Psoas muscle (tissue), 8 donors: Measurements from ENCODE around the gene ACTR6. TPM values are rescaled to one million over a fixed set of nuclear protein-coding genes. Genes with fewer than 3 reads are reported as not detected.
"Not testable (repeated sequence)": the region's sequence is repeated elsewhere in the genome, so short reads cannot be mapped to it uniquely, and the experiment has no call there.

ENCODE experiments used
- ATAC-seq, 4 donors: fragments of 200-7000 bp; cut with Tn5 transposase; one replicate each; pipeline ENCODE4 v1.9.1; 2020; ENCODE audit warnings: moderate library complexity in 3 of 4, mild to moderate bottlenecking in 2 of 4
- DNase-seq, 2 donors: peaks; one replicate each; pipeline ENCODE4 v3.0.0-alpha.2; 2020
- H3K27ac ChIP-seq: fragments of 200-600 bp; one replicate; pipeline ENCODE4 v1.8.0; 2022
- H3K27me3 ChIP-seq, 3 donors: fragments of 200-600 bp in 1 of 3; one replicate each; pipeline versions ENCODE4 v1.6.1 to v1.8.0; 2013 to 2022; ENCODE audit warnings: low read length in 2 of 3, mild to moderate bottlenecking in 2 of 3, moderate library complexity in 1 of 3; ENCODE audit not compliant: insufficient read depth in 3 of 3
- H3K36me3 ChIP-seq, 2 donors: fragments of 200-600 bp in 1 of 2; one replicate each; pipeline versions ENCODE4 v1.6.1 to v1.8.0; 2013 to 2022; ENCODE audit warnings: low read depth in 1 of 2, mild to moderate bottlenecking in 1 of 2, moderate library complexity in 1 of 2; ENCODE audit not compliant: insufficient read depth in 1 of 2
- H3K4me1 ChIP-seq: fragments of 200-600 bp; one replicate; pipeline ENCODE4 v1.8.0; 2022
- H3K4me3 ChIP-seq: fragments of 200-600 bp; one replicate; pipeline ENCODE4 v1.8.0; 2022; ENCODE audit warnings: mild to moderate bottlenecking
- H3K9me3 ChIP-seq: fragments of 200-600 bp; one replicate; pipeline ENCODE4 v1.8.0; 2022
- WGBS, 3 donors: extraction: QIAGEN DNeasy Blood & Tissue Kit; methylation state at CpG; one replicate each; pipeline versions ENCODE4 v1.1.6 to v1.1.7; 2013; 5-methylcytosine and 5-hydroxymethylcytosine counted together
- intact Hi-C, 2 donors: fragments of 100-400 bp; cut with DNase I; formaldehyde crosslinking; loops; one replicate each; pipeline versions ENCODE4 v1.11.0 to v1.14.2; 2022
- polyA plus RNA-seq, 3 donors: library from polyadenylated mRNA; stranded (reverse); fragments of 200-250 nt; gene quantifications; one replicate each; pipeline ENCODE4 v1.2.3, GENCODE V29; 2013
- total RNA-seq, 4 donors: library from RNA; stranded (reverse); fragmentation: NEBNext Ultra II Directional in 2 of 4; extraction: Animal tissue kit (Norgen Biotek cat#: 25700) in 2 of 4; gene quantifications; one replicate each; pipeline versions ENCODE4 v1.2.1 to v1.2.4, GENCODE V29; 2021 to 2023
- TF ChIP-seq, protein P1 (sequence below): fragments of 200-600 bp; IDR thresholded peaks from one replicate; pipeline ENCODE4 v1.8.0; 2022; ENCODE audit warnings: antibody characterized with exemption
- donor health status: healthy with polysubstance abuse.
- donor health status: DM: no; HTN: no; CAD: no; lungs with moderate emphysema.
- donor health status: Bipolar disorder and iron deficiency.
- donor health status: healthy.
- donor health status: DM: yes; HTN: yes; CAD: no.
- donor health status: DM: no; HTN: no; CAD: no.
- donor health status: DM: no; HTN: no; CAD: no.
- donor health status: DM: yes; HTN: yes; CAD: no.

Gene ACTR6
- total and polyA plus RNA-seq, 7 donors: 11.5 to 31.7 (median 17.1) TPM

- no peak for ATAC-seq
- no peak overlapping the region for H3K27ac ChIP-seq
These were observed 15.2 kb upstream of the ACTR6 start for GRCh38 chr12:100185361-100185894.

DNA sequence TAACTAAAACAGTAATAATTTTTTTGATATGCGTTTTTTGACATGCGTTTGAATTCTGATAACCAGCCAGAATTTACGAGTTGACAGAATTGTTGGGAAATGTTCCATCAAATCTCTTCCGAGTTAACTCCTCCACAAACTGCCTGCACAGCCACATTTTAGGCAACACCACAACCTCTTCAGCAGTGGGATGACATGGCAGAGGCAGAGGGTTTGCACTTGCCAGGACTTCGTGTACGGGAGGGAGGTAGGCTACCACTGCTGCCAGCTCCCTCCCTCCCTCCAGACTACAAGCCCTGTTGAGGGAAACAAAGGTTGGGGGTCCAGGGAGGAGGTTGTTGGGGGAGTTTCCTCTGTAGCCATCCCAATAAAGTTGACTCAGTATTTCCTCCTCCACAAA lies 14.5 kb upstream of the ACTR6 start:
- TF ChIP-seq, protein P1, sequence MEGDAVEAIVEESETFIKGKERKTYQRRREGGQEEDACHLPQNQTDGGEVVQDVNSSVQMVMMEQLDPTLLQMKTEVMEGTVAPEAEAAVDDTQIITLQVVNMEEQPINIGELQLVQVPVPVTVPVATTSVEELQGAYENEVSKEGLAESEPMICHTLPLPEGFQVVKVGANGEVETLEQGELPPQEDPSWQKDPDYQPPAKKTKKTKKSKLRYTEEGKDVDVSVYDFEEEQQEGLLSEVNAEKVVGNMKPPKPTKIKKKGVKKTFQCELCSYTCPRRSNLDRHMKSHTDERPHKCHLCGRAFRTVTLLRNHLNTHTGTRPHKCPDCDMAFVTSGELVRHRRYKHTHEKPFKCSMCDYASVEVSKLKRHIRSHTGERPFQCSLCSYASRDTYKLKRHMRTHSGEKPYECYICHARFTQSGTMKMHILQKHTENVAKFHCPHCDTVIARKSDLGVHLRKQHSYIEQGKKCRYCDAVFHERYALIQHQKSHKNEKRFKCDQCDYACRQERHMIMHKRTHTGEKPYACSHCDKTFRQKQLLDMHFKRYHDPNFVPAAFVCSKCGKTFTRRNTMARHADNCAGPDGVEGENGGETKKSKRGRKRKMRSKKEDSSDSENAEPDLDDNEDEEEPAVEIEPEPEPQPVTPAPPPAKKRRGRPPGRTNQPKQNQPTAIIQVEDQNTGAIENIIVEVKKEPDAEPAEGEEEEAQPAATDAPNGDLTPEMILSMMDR: no peak
- no peaks in the 10 kb centered on the region for H3K27me3 ChIP-seq
- H3K4me1 ChIP-seq: no peaks in the 10 kb centered on the region
- intact Hi-C loops: no loop called here
- no peaks in the 10 kb centered on the region for H3K36me3 ChIP-seq
- ATAC-seq (no peak), DNase-seq (no peak)
- WGBS, 3 donors: 46 to 56% (median 48%) methylated on average over 6 of the region's 6 CpGs
- H3K4me3 ChIP-seq: no peak overlapping the region
- no peak overlapping the region for H3K27ac ChIP-seq
- no peaks in the 10 kb centered on the region for H3K9me3 ChIP-seq

More at GRCh38 chr12:100185361-100185894, 15.2 kb upstream of the ACTR6 start:
- H3K9me3 ChIP-seq: no peaks in the 10 kb centered on the region
- 67 to 76% (median 73%) methylated on average over 5 of the region's 5 CpGs for WGBS, 3 donors
- no peak for DNase-seq
- intact Hi-C loops: no loop called here
- no peak overlapping the region for H3K4me3 ChIP-seq
- TF ChIP-seq, protein P1: no peak
- H3K27me3 ChIP-seq: no peaks in the 10 kb centered on the region
- no peaks in the 10 kb centered on the region for H3K36me3 ChIP-seq
- no peaks in the 10 kb centered on the region for H3K4me1 ChIP-seq

GRCh38 chr12:100187068-100187467 lies 13.5 kb upstream of the ACTR6 start:
- no peaks in the 10 kb centered on the region for H3K9me3 ChIP-seq

DNA sequence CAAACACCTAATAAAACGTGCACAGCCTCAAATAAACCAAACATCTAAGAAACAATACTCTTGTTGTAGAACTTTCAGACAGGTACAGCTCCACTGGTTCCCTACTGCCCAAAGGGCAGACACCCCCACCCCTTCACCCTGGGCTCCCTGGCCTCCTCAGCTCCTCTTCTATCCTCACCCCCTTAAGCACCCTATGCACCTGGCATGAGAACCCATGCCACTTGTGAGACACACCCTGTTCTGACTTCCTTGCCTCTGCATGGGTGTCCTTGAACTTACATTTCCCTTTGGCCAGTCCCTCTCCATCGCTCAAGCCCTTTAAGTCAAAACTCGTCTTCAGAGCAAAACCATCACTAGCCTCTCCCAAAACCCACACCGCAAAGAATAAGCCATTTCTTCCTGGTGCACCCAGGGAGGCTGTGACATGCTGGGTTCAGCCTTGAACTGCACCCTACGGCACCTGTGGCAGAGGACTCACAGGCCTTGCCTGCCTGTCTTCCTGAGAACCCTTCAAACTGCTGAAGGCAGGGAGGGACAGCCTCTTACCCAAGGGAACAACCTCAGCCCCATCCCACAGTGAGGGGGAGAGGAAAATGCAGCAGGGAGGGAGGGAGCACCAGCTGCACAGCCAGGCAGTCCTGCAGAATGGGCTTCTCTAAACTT lies 12.6 kb upstream of the ACTR6 start:
- TF ChIP-seq, protein P1: no peak
- H3K9me3 ChIP-seq: no peaks in the 10 kb centered on the region
- 91 to 96% (median 91%) methylated on average over 5 of the region's 5 CpGs for WGBS, 3 donors
- H3K4me1 ChIP-seq: no peaks in the 10 kb centered on the region
- H3K27ac ChIP-seq: no peak overlapping the region
- H3K36me3 ChIP-seq: no peaks in the 10 kb centered on the region
- H3K27me3 ChIP-seq: no peaks in the 10 kb centered on the region
- no peak for ATAC-seq
- DNase-seq: no peak
- intact Hi-C loops: no loop called here
- no peak overlapping the region for H3K4me3 ChIP-seq

More at GRCh38 chr12:100187068-100187467, 13.5 kb upstream of the ACTR6 start:
- Histone ChIP-seq H3K36me3 (no peaks in the 10 kb centered on the region), H3K4me1 (no peaks in the 10 kb centered on the region), H3K27ac (no peak overlapping the region), H3K4me3 (no peak overlapping the region), H3K27me3 (no peaks in the 10 kb centered on the region)
- 81 to 86% (median 83%) methylated on average over 5 of the region's 5 CpGs for WGBS, 3 donors
- DNase-seq (no peak), ATAC-seq (no peak)
- TF ChIP-seq, protein P1: no peak
- intact Hi-C loops: no loop called here

GRCh38 chr12:100188888-100189635 lies 11.6 kb upstream of the ACTR6 start:
- WGBS, 3 donors: 79 to 92% (median 92%) methylated on average over 11 of the region's 11 CpGs

More at GRCh38 chr12:100188888-100189635, 11.6 kb upstream of the ACTR6 start:
- DNase-seq, H3K4me3 ChIP-seq, ATAC-seq, H3K9me3 ChIP-seq, H3K36me3 ChIP-seq, intact Hi-C loops, H3K27ac ChIP-seq, H3K27me3 ChIP-seq, H3K4me1 ChIP-seq: not testable (repeated sequence)
